ENCODE data around the gene STX7.

The STX7 gene

DNA sequence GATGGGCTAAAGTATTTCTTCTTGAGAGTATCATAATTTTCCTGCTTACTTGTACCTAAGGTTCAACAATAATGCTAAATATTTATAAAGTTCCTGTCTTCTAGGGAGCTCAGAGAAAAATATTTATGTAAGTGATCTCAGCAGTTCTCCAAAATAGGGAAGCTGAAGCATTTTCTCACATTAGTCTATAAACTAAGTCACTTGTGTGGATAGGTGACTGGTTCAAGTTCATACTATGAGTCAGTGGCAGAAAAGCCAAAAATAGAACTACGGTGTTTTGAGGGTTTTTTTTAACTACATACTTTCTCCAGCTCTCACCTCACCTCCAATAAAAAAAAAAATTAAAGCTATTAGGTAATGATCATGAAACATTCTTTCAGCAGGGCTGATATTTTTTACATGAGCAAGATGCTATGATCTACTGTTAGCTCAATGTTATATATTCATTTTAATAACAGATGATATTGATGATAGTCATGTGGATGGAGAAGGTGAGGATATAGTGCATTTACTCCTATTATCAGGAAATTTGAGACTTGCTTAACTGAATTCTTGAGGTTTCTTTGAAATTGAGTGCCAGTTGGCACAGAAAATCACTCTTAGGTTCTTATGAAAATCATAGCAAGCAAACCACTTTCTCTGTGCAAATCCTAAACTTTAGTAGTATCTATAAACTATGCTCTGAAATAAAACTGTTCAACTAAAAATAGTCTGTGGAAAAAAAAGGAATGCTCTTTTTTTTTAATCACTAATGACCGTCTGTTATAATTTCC lies 107.6 kb downstream of the STX7 start:
- DNase-seq, result no peak

DNA sequence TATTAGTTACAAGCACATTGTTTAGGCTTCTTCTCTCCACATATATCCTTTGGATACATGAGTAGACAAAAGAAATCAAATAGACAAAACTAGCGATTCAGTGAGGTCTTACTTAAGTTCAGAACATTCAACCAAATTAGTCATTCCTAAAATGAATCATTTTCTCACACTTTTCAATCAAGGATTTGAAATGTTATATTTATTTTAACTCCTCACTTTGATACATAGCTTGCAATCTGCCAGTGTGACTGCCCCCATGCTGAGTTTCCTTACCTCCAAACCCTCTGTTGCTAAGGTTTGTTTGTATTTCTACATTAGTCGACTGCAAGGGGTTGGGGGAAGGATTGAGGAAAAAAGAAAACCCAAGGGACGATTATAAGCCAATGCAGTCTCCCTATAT lies 108.2 kb downstream of the STX7 start:
- no peak for DNase-seq

GRCh38 chr6:132404330-132404729 lies 108.6 kb downstream of the STX7 start:
- no peak for DNase-seq

- no peak for DNase-seq
Observed at GRCh38 chr6:132401618-132402285, 111.2 kb downstream of the STX7 start.

GRCh38 chr6:132400883-132401617 lies 111.9 kb downstream of the STX7 start, which contains the start of gene MOXD1:
MOXD1 (minus strand) TSS chr6:132401475; CDS start chr6:132401426, 49 bp downstream.
- no peak for DNase-seq

GRCh38 chr6:132400555-132400882 lies 112.4 kb downstream of the STX7 start:
- no peak for DNase-seq

- DNase-seq, result no peak
Observed at GRCh38 chr6:132399376-132400074, 113.4 kb downstream of the STX7 start.

Data from NCI-H1048 (cell line).